ENCODE data around the gene DHRS7. TPM values are rescaled to one million over a fixed set of nuclear protein-coding genes. Genes with fewer than 3 reads are reported as not detected.

The DHRS7 gene
- polyA plus RNA-seq, 1 donor (not counting 4 experiments of a cell fraction or from before 2014, with no cell fraction given) = 79.2 TPM

DNA sequence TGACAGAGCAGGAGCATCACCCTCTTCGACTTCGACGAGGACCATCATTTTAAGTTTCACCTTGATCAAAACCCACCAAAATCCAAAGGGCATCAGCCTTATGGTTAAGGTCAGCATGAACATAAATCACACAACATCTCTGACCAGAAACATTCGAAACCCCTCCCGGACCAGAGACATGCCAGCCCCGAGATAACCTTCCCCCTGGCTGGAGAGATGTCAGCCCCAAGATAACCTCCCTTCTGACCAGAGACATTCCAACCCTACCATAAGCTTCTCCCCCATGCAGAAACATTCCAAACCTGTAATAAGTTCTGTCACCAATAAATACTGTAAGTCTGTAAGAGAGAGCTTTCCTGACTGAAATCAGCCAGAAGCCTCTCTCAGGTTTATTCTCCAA is 67.2 kb downstream of the DHRS7 start:
- dilution Hi-C loops (cut with MboI; ENCODE audit: extremely low pct_ligation_motif_present, low sequenced_read_pairs) = no loop called here
- Histone ChIP-seq H3K9me3 (ENCODE audit: control insufficient read depth, low read depth, low read length) (no peaks in the 10 kb centered on the region), H3K4me2 (ENCODE audit: control insufficient read depth, extremely low read depth, insufficient read depth, low read depth, low read length) (no peak overlapping the region), H4K20me1 (ENCODE audit: control insufficient read depth, extremely low read depth, insufficient read depth, low read length) (peaks cover 6% of the 10 kb centered on the region), H2AFZ (ENCODE audit: control insufficient read depth, low read length) (no peak overlapping the region), H3K27ac (ENCODE audit: control insufficient read depth, insufficient read depth, low read length) (no peak overlapping the region), H3K36me3 (ENCODE audit: control insufficient read depth in 2 of 2, extremely low read depth in 1 of 2, insufficient read depth in 2 of 2, low read length in 2 of 2) (peaks cover 0 to 6% of the 10 kb centered on the region in 2 experiments), H3K9ac (ENCODE audit: control insufficient read depth, extremely low read depth, insufficient read depth, low read length) (no peak overlapping the region), H3K4me3 (ENCODE audit: control insufficient read depth in 2 of 3, extremely low read depth in 1 of 3, insufficient read depth in 2 of 3, low read depth in 1 of 3, low read length in 3 of 3) (no peak overlapping the region), H3K27me3 (ENCODE audit: control insufficient read depth, extremely low read depth, insufficient read depth, low read length) (no peaks in the 10 kb centered on the region), H3K9me1 (ENCODE audit: control insufficient read depth, extremely low read depth, insufficient read depth, low read length) (peaks cover 3% of the 10 kb centered on the region), H3K79me2 (ENCODE audit: control insufficient read depth, insufficient read depth, low read length) (peaks cover 97% of the 10 kb centered on the region), H3K4me1 (ENCODE audit: control insufficient read depth, extremely low read depth, insufficient read depth, low read length) (peaks cover 24% of the 10 kb centered on the region)
- FAIRE-seq (no peak), DNase-seq (ENCODE audit: low read depth, low spot score) (no peak)
- TF ChIP-seq, protein P1, sequence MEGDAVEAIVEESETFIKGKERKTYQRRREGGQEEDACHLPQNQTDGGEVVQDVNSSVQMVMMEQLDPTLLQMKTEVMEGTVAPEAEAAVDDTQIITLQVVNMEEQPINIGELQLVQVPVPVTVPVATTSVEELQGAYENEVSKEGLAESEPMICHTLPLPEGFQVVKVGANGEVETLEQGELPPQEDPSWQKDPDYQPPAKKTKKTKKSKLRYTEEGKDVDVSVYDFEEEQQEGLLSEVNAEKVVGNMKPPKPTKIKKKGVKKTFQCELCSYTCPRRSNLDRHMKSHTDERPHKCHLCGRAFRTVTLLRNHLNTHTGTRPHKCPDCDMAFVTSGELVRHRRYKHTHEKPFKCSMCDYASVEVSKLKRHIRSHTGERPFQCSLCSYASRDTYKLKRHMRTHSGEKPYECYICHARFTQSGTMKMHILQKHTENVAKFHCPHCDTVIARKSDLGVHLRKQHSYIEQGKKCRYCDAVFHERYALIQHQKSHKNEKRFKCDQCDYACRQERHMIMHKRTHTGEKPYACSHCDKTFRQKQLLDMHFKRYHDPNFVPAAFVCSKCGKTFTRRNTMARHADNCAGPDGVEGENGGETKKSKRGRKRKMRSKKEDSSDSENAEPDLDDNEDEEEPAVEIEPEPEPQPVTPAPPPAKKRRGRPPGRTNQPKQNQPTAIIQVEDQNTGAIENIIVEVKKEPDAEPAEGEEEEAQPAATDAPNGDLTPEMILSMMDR (optimal IDR thresholded peaks at IDR 0.05 in 1 of 3, IDR thresholded peaks at IDR 0.05 in 1 of 3, conservative IDR thresholded peaks at IDR 0.05 in 1 of 3; ENCODE audit: extremely low read depth in 1 of 3, insufficient read depth in 2 of 3, low read length in 3 of 3) = no peak
- TF ChIP-seq EZH2 (IDR thresholded peaks at IDR 0.05; ENCODE audit: low read length) = no peak

DNA sequence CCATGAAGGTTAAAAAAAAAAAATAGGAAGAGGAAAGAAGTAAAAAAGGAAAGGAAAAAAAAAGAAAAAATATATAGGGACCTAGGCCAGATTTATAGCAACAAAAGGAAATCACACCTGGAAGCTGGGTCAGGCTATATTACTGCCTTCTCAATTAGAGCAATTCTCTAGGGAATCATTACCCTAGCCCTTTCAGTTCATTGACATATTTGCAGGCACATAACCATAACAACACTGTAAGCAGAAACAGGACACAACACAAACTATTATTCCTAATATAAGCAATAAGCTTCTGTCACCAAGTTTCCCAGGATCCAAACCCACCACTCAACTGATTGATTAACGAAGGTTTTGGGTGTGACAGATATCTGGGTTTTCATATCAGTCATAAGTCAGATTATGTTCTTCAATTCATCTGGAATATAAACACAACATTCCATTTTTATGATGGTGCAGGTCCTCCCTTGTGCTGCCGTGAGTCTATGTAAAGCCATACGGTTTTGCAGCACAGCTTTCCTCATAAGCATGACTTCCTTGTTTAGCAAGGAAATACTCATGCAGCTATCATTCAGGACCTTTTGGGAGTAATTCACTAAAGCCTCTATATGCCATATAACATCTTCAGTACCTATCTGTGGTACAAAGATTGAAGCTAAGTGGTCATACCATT is 69.3 kb downstream of the DHRS7 start:
- Histone ChIP-seq H3K9ac (ENCODE audit: control insufficient read depth, extremely low read depth, insufficient read depth, low read length) (no peak overlapping the region), H3K36me3 (ENCODE audit: control insufficient read depth in 2 of 2, extremely low read depth in 1 of 2, insufficient read depth in 2 of 2, low read length in 2 of 2) (peaks cover 0 to 6% of the 10 kb centered on the region in 2 experiments), H3K27ac (ENCODE audit: control insufficient read depth, insufficient read depth, low read length) (no peak overlapping the region), H3K4me2 (ENCODE audit: control insufficient read depth, extremely low read depth, insufficient read depth, low read depth, low read length) (peak overlapping the region; percentile 46), H3K4me1 (ENCODE audit: control insufficient read depth, extremely low read depth, insufficient read depth, low read length) (peaks cover 21% of the 10 kb centered on the region), H3K79me2 (ENCODE audit: control insufficient read depth, insufficient read depth, low read length) (peaks cover 86% of the 10 kb centered on the region), H2AFZ (ENCODE audit: control insufficient read depth, low read length) (no peak overlapping the region), H3K27me3 (ENCODE audit: control insufficient read depth, extremely low read depth, insufficient read depth, low read length) (no peaks in the 10 kb centered on the region), H3K9me1 (ENCODE audit: control insufficient read depth, extremely low read depth, insufficient read depth, low read length) (peaks cover 3% of the 10 kb centered on the region), H4K20me1 (ENCODE audit: control insufficient read depth, extremely low read depth, insufficient read depth, low read length) (peaks cover 6% of the 10 kb centered on the region), H3K4me3 (ENCODE audit: control insufficient read depth in 2 of 3, extremely low read depth in 1 of 3, insufficient read depth in 2 of 3, low read depth in 1 of 3, low read length in 3 of 3) (peak overlapping the region in 1 of 3 experiments; percentile 22), H3K9me3 (ENCODE audit: control insufficient read depth, low read depth, low read length) (no peaks in the 10 kb centered on the region)
- FAIRE-seq = peak; percentile 51
- DNase-seq (ENCODE audit: low read depth, low spot score) = no peak
- TF ChIP-seq, protein P1 (optimal IDR thresholded peaks at IDR 0.05 in 1 of 3, IDR thresholded peaks at IDR 0.05 in 1 of 3, conservative IDR thresholded peaks at IDR 0.05 in 1 of 3; ENCODE audit: extremely low read depth in 1 of 3, insufficient read depth in 2 of 3, low read length in 3 of 3) = no peak
- no peak for TF ChIP-seq EZH2 (IDR thresholded peaks at IDR 0.05; ENCODE audit: low read length)
- dilution Hi-C loops (cut with MboI; ENCODE audit: extremely low pct_ligation_motif_present, low sequenced_read_pairs) = no loop called here

Data from keratinocyte (primary cell).